Natural killer cell (primary cell): Measurements from ENCODE around the gene LRSAM1. TPM values are rescaled to one million over a fixed set of nuclear protein-coding genes. Genes with fewer than 3 reads are reported as not detected.
"Not testable (repeated sequence)": the region's sequence is repeated elsewhere in the genome, so short reads cannot be mapped to it uniquely, and the experiment has no call there.

Experiments used
- ATAC-seq, 3 donors: fragments of 150-1000 bp in 2 of 3; fragments of 200-7000 bp in 1 of 3; cut with Tn5 transposase; 1 replicate in 1 of 3; 2 replicates in 2 of 3; pipeline ENCODE4 v1.10.0; 2021; ENCODE audit warnings: mild to moderate bottlenecking in 2 of 3, moderate library complexity in 2 of 3
- DNase-seq, 2 donors: peaks; one replicate each; pipeline versions ENCODE4 v3.0.0 to v3.0.0-alpha.2; 2013 to 2021; ENCODE audit warnings: mixed read lengths in 1 of 2
- H3K27ac ChIP-seq: one replicate; pipeline ENCODE4 v1.5.1; 2013; ENCODE audit warnings: mild to moderate bottlenecking, low read length
- H3K27me3 ChIP-seq: one replicate; pipeline ENCODE4 v1.6.1; 2013; ENCODE audit warnings: low read length; ENCODE audit not compliant: control insufficient read depth, insufficient read depth
- H3K36me3 ChIP-seq: one replicate; pipeline ENCODE4 v1.6.1; 2013; ENCODE audit warnings: low read length; ENCODE audit not compliant: control insufficient read depth, insufficient read depth
- H3K4me1 ChIP-seq: one replicate; pipeline ENCODE4 v1.6.1; 2013; ENCODE audit warnings: low read length; ENCODE audit not compliant: control insufficient read depth, insufficient read depth
- H3K4me3 ChIP-seq: one replicate; pipeline ENCODE4 v1.5.1; 2013; ENCODE audit warnings: low read length
- H3K9me3 ChIP-seq: one replicate; pipeline ENCODE4 v1.6.1; 2013; ENCODE audit warnings: low read length; ENCODE audit not compliant: control insufficient read depth, insufficient read depth
- H3K27ac Mint-ChIP-seq, 2 donors: one replicate each; pipeline ENCODE4 v1.8.0; 2022; ENCODE audit warnings: mild to moderate bottlenecking in 2 of 2, mixed read lengths in 2 of 2, moderate library complexity in 1 of 2
- H3K27me3 Mint-ChIP-seq, 2 donors: one replicate each; pipeline ENCODE4 v1.8.0; 2022; ENCODE audit warnings: low read depth in 2 of 2, mixed read lengths in 2 of 2
- H3K36me3 Mint-ChIP-seq: one replicate; pipeline ENCODE4 v1.8.0; 2022; ENCODE audit warnings: mixed read lengths
- H3K4me1 Mint-ChIP-seq, 2 donors: one replicate each; pipeline ENCODE4 v1.8.0; 2022; ENCODE audit warnings: mixed read lengths in 2 of 2
- H3K4me3 Mint-ChIP-seq: one replicate; pipeline ENCODE4 v1.8.0; 2022; ENCODE audit warnings: mild to moderate bottlenecking, moderate library complexity, mixed read lengths
- H3K9me3 Mint-ChIP-seq, 2 donors: one replicate each; pipeline ENCODE4 v1.8.0; 2022; ENCODE audit warnings: mixed read lengths in 2 of 2
- WGBS: methylation state at CpG from one replicate; pipeline ENCODE4 v1.1.7; 2013; ENCODE audit warnings: missing lambda C conversion rate; ENCODE audit not compliant: insufficient coverage; 5-methylcytosine and 5-hydroxymethylcytosine counted together
- intact Hi-C: fragments of 100-400 bp; cut with micrococcal nuclease; formaldehyde crosslinking; loops from one replicate; pipeline ENCODE4 v1.14.2; 2022
- total RNA-seq, 4 donors: library from RNA; stranded (reverse); fragments of 120-200 nt in 1 of 4; gene quantifications; one replicate each; pipeline versions ENCODE4 v1.2.3 to v1.2.4, GENCODE V29; 2013 to 2022
- TF ChIP-seq, protein P1 (sequence below): fragments of 200-600 bp; IDR thresholded peaks from one replicate; pipeline ENCODE4 v1.8.0; 2022; ENCODE audit warnings: antibody characterized with exemption

The LRSAM1 gene
- total RNA-seq, 3 donors from 2014 or later (not counting 1 experiment from before 2014, with no cell fraction given), result 17.4 to 24.6 (median 20.7) TPM

DNA sequence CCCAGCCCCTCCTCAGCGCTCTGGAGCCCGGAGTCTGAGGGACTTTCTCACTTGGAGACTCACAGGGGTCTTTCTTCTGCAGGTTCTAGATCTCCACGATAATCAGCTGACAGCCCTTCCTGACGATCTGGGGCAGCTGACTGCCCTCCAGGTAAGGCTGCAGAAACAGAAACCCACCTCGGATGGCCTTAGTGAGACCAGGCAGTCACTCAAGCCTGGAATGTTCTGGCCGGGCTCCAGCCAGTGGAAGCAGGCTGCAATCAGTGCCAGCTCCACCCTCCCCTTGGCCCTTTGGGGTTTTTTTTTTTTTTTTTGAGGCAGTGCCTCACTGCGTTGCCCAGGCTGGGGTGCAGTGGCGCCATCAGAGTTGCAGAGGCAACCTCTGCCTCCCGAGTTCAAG lies 7.6 kb downstream of the LRSAM1 start:
- ATAC-seq, result no peak
- Mint-ChIP-seq H3K27ac (no peak overlapping the region), H3K9me3 (no peaks in the 10 kb centered on the region), H3K4me1 (peaks cover 7% of the 10 kb centered on the region in 2 donors), H3K4me3 (no peak overlapping the region), H3K36me3 (no peaks in the 10 kb centered on the region), H3K27me3 (no peaks in the 10 kb centered on the region)
- Histone ChIP-seq H3K27ac (no peak overlapping the region), H3K4me1 (no peaks in the 10 kb centered on the region), H3K4me3 (no peak overlapping the region), H3K9me3 (no peaks in the 10 kb centered on the region), H3K36me3 (peaks cover 29% of the 10 kb centered on the region), H3K27me3 (no peaks in the 10 kb centered on the region)
- WGBS, result 86% methylated on average over 9 of the region's 9 CpGs
- DNase-seq, result no peak
- TF ChIP-seq, protein P1, sequence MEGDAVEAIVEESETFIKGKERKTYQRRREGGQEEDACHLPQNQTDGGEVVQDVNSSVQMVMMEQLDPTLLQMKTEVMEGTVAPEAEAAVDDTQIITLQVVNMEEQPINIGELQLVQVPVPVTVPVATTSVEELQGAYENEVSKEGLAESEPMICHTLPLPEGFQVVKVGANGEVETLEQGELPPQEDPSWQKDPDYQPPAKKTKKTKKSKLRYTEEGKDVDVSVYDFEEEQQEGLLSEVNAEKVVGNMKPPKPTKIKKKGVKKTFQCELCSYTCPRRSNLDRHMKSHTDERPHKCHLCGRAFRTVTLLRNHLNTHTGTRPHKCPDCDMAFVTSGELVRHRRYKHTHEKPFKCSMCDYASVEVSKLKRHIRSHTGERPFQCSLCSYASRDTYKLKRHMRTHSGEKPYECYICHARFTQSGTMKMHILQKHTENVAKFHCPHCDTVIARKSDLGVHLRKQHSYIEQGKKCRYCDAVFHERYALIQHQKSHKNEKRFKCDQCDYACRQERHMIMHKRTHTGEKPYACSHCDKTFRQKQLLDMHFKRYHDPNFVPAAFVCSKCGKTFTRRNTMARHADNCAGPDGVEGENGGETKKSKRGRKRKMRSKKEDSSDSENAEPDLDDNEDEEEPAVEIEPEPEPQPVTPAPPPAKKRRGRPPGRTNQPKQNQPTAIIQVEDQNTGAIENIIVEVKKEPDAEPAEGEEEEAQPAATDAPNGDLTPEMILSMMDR, result no peak
- intact Hi-C loops, result no loop called here

DNA sequence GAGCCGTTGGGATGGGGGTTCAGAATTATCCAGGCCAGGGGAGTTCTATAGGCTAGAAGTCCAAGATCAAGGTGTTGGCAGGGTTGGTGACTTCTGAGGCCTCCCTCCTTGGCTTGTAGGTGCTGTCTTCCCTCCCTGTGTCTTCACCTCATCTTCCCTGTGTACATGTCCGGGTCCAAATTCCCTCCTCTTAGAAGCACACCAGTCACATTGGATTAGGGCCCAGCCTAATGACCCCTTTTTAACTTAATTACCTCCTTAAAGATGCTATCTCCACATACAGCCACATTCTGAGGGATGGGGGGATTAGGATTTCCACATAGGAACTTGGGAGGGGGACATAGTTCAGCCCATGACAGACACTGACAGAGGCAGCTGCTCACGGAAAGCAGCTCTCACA lies 12.1 kb downstream of the LRSAM1 start:
- H3K36me3 ChIP-seq, result peaks cover 29% of the 10 kb centered on the region
- intact Hi-C loops, result no loop called here
- WGBS, result 91% methylated on average over 3 of the region's 3 CpGs

DNA sequence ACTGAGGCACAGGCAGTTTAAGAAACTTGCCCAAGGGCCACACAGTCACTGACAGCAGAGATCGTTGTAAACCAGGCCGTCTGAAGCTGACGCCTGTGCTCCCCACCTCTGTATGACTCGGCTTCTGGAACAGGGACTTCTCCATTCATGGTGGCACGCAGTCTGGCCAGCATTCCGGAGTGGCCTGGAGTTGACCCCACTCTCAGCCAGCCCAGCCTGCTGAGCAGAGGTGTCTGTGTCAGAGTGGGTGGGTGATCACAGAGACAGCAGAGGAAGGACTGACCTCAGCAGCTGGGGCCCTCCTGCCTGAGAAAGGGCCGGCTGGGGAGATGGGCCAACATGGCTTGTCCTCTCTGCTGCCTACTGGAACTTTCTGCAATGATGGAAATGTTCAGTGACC lies 12.6 kb downstream of the LRSAM1 start:
- TF ChIP-seq, protein P1, result no peak
- H3K9me3 Mint-ChIP-seq, result no peaks in the 10 kb centered on the region
- Histone ChIP-seq H3K4me1 (no peaks in the 10 kb centered on the region), H3K36me3 (peaks cover 28% of the 10 kb centered on the region), H3K27me3 (no peaks in the 10 kb centered on the region), H3K9me3 (no peaks in the 10 kb centered on the region), H3K4me3 (no peak overlapping the region), H3K27ac (no peak overlapping the region)
- no peak overlapping the region for H3K27ac Mint-ChIP-seq
- H3K4me1 Mint-ChIP-seq, result no peaks in the 10 kb centered on the region
- WGBS, result 97% methylated on average over 7 of the region's 7 CpGs
- H3K27me3 Mint-ChIP-seq, result no peaks in the 10 kb centered on the region
- intact Hi-C loops, result no loop called here
- no peak for DNase-seq
- no peak overlapping the region for H3K4me3 Mint-ChIP-seq
- ATAC-seq, result no peak
- peaks cover 7% of the 10 kb centered on the region for H3K36me3 Mint-ChIP-seq

More for the DNA sequence above, 12.1 kb downstream of the LRSAM1 start:
- H3K27ac Mint-ChIP-seq, result no peak overlapping the region
- peaks cover 7% of the 10 kb centered on the region for H3K36me3 Mint-ChIP-seq
- TF ChIP-seq, protein P1, result no peak
- H3K4me3 Mint-ChIP-seq, result no peak overlapping the region
- H3K4me1 Mint-ChIP-seq, result no peaks in the 10 kb centered on the region
- DNase-seq (no peak), ATAC-seq (no peak)
- no peaks in the 10 kb centered on the region for H3K9me3 ChIP-seq
- no peaks in the 10 kb centered on the region for H3K27me3 ChIP-seq
- H3K27ac ChIP-seq, result no peak overlapping the region
- no peak overlapping the region for H3K4me3 ChIP-seq
- H3K27me3 Mint-ChIP-seq, result no peaks in the 10 kb centered on the region
- no peaks in the 10 kb centered on the region for H3K9me3 Mint-ChIP-seq
- H3K4me1 ChIP-seq, result no peaks in the 10 kb centered on the region

DNA sequence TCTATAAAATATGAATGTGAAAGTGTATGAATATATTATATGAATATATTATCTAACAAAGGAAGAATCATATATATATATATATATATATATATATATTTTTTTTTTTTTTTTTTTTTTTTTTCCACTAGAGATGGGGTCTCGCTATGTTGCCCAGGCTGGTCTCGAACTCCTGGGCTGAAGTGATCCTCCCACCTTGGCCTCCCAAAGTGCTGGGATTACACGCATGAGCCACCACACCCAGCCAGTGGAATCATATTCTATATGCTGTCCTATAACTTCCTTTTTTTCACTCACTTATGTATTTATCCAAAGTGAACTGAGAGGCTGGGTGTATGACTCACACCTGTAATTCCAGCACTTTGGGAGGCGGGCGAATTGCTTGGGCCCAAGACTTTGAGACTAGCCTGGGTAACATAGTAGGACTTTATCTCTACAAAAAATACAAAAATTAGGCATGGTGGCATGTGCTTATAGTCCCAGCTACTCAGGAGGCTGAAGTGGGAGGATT lies 15.2 kb downstream of the LRSAM1 start:
- H3K27me3 ChIP-seq, DNase-seq, H3K4me3 Mint-ChIP-seq, H3K9me3 ChIP-seq, intact Hi-C loops, H3K4me1 ChIP-seq, H3K27me3 Mint-ChIP-seq, H3K4me1 Mint-ChIP-seq, H3K4me3 ChIP-seq, H3K27ac Mint-ChIP-seq, H3K9me3 Mint-ChIP-seq, H3K27ac ChIP-seq, H3K36me3 Mint-ChIP-seq, ATAC-seq: not testable (repeated sequence)
- H3K36me3 ChIP-seq, result peaks cover 18% of the 10 kb centered on the region
- WGBS, result 94% methylated on average over 3 of the region's 5 CpGs
